ENCODE data around the gene FGGY.

The FGGY gene

GRCh38 chr1:59354709-59355337 is 57.9 kb downstream of the FGGY start:
- H3K27ac ChIP-seq: no peak overlapping the region
- no peaks in the 10 kb centered on the region for H3K9me3 ChIP-seq (ENCODE audit: low read depth, low read length)
- no peak overlapping the region for H3K4me3 ChIP-seq
- no peak overlapping the region for H3K9ac ChIP-seq (ENCODE audit: insufficient read length)
- TF ChIP-seq FOXP2 (optimal IDR thresholded peaks at IDR 0.05; ENCODE audit: control extremely low read depth, extremely low read length, insufficient read depth) (no peak), EZH2 (IDR thresholded peaks at IDR 0.05) (no peak), POLR2AphosphoS5 (IDR thresholded peaks at IDR 0.05; ENCODE audit: borderline replicate concordance, low read depth, low read length) (no peak)
- H3K36me3 ChIP-seq (ENCODE audit: insufficient read depth, low read length): no peaks in the 10 kb centered on the region
- no peak for DNase-seq (ENCODE audit: low read depth, low spot score)

- Histone ChIP-seq H3K9me3 (ENCODE audit: low read depth, low read length) (no peaks in the 10 kb centered on the region), H3K4me3 (no peak overlapping the region), H3K36me3 (ENCODE audit: insufficient read depth, low read length) (no peaks in the 10 kb centered on the region), H3K27ac (no peak overlapping the region), H3K9ac (ENCODE audit: insufficient read length) (no peak overlapping the region)
- TF ChIP-seq POLR2AphosphoS5 (IDR thresholded peaks at IDR 0.05; ENCODE audit: borderline replicate concordance, low read depth, low read length): no peak
- TF ChIP-seq EZH2 (IDR thresholded peaks at IDR 0.05): no peak
- no peak for TF ChIP-seq FOXP2 (optimal IDR thresholded peaks at IDR 0.05; ENCODE audit: control extremely low read depth, extremely low read length, insufficient read depth)
- DNase-seq (ENCODE audit: low read depth, low spot score): no peak
Observed at GRCh38 chr1:59355361-59355760, 58.5 kb downstream of the FGGY start.

GRCh38 chr1:59356627-59357026 is 59.7 kb downstream of the FGGY start:
- Histone ChIP-seq H3K9me3 (ENCODE audit: low read depth, low read length) (no peaks in the 10 kb centered on the region), H3K36me3 (ENCODE audit: insufficient read depth, low read length) (no peaks in the 10 kb centered on the region), H3K4me3 (no peak overlapping the region), H3K9ac (ENCODE audit: insufficient read length) (no peak overlapping the region), H3K27ac (no peak overlapping the region)
- TF ChIP-seq EZH2 (IDR thresholded peaks at IDR 0.05) (no peak), POLR2AphosphoS5 (IDR thresholded peaks at IDR 0.05; ENCODE audit: borderline replicate concordance, low read depth, low read length) (no peak)
- no peak for DNase-seq (ENCODE audit: low read depth, low spot score)

DNA sequence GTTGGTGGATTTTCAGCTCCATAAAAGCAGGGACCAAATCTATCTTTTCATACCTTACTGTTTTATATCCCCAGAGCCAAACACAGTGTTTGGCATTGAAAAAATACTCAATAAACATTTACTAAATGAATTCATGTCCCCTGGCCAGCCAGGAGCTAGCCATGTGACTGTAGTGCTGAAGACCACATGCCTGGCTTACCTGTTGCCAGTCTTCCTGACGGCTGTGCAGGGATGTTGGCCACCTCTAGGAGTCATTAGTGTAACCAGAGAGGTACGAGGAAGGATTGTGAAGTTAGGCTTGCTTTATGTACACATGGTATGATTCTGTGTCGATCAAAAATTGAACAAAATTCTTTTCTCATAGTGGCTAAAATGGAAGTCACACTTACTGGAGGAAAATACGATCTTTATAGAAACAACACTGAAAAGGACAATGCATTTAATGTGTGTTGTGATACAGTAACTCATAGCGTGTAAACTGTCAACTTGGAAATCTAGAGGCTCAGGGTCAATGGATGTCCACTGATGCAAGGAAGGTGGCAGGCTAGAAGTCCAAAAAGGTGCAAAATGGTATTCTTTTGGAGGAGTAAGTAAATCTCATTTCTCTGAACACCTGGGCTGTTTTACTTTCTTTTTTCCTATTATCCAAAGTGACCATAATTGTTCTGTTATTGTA is 60.9 kb downstream of the FGGY start:
- H3K27ac ChIP-seq: no peak overlapping the region
- H3K9ac ChIP-seq (ENCODE audit: insufficient read length): no peak overlapping the region
- no peaks in the 10 kb centered on the region for H3K36me3 ChIP-seq (ENCODE audit: insufficient read depth, low read length)
- no peak for DNase-seq (ENCODE audit: low read depth, low spot score)
- no peaks in the 10 kb centered on the region for H3K9me3 ChIP-seq (ENCODE audit: low read depth, low read length)
- H3K4me3 ChIP-seq: no peak overlapping the region
- TF ChIP-seq FOXP2 (optimal IDR thresholded peaks at IDR 0.05; ENCODE audit: control extremely low read depth, extremely low read length, insufficient read depth) (no peak), POLR2AphosphoS5 (IDR thresholded peaks at IDR 0.05; ENCODE audit: borderline replicate concordance, low read depth, low read length) (no peak), EZH2 (IDR thresholded peaks at IDR 0.05) (no peak)

GRCh38 chr1:59359325-59359724 is 62.4 kb downstream of the FGGY start:
- Histone ChIP-seq H3K36me3 (ENCODE audit: insufficient read depth, low read length) (no peaks in the 10 kb centered on the region), H3K9ac (ENCODE audit: insufficient read length) (no peak overlapping the region), H3K27ac (no peak overlapping the region), H3K4me3 (no peak overlapping the region), H3K9me3 (ENCODE audit: low read depth, low read length) (no peaks in the 10 kb centered on the region)
- no peak for TF ChIP-seq FOXP2 (optimal IDR thresholded peaks at IDR 0.05; ENCODE audit: control extremely low read depth, extremely low read length, insufficient read depth)
- no peak for DNase-seq (ENCODE audit: low read depth, low spot score)

DNA sequence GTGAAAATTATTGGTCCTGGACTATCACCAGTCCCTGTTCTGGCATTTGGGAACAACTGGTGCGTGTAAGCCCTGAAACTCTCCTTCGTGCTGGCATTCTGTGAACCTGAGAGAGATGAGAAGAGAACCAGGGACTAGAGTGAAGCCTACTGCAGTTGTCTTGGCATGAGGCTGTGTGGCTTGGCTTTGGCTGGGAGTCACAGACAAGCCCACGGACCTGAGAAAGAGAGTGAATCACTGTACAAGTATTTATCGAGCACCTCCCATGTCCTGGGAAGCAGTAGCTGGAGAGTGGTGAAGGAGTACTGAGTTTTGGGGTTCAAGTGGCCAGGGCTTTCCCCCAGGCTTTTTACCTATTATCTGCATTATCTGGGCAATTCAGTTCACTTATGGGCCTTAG is 63.3 kb downstream of the FGGY start:
- no peak for TF ChIP-seq EZH2 (IDR thresholded peaks at IDR 0.05)
- TF ChIP-seq POLR2AphosphoS5 (IDR thresholded peaks at IDR 0.05; ENCODE audit: borderline replicate concordance, low read depth, low read length): no peak
- no peak for TF ChIP-seq FOXP2 (optimal IDR thresholded peaks at IDR 0.05; ENCODE audit: control extremely low read depth, extremely low read length, insufficient read depth)
- no peak for DNase-seq (ENCODE audit: low read depth, low spot score)
- Histone ChIP-seq H3K36me3 (ENCODE audit: insufficient read depth, low read length) (no peaks in the 10 kb centered on the region), H3K4me3 (no peak overlapping the region), H3K9ac (ENCODE audit: insufficient read length) (no peak overlapping the region), H3K9me3 (ENCODE audit: low read depth, low read length) (no peaks in the 10 kb centered on the region), H3K27ac (no peak overlapping the region)

DNA sequence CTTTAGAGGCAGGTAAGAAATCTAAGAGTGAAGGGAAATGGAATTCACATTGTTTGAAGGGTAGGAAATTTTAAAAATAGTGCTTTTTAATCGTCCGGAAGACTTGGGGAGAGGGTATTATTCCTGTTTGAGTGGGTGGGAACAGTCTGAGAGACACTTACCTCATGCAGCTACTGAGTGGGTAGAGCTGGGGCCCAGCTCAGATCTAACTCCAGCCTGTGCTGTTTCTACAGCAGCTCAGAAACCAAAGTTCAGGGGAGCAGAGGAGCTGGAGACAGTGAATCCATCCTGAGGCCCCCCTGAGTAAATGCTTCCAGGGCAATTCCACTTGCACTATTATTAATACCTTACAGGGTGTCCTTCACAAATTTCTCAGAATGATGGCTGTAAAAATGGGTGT is 63.8 kb downstream of the FGGY start:
- TF ChIP-seq POLR2AphosphoS5 (IDR thresholded peaks at IDR 0.05; ENCODE audit: borderline replicate concordance, low read depth, low read length): no peak
- no peak for TF ChIP-seq FOXP2 (optimal IDR thresholded peaks at IDR 0.05; ENCODE audit: control extremely low read depth, extremely low read length, insufficient read depth)
- TF ChIP-seq EZH2 (IDR thresholded peaks at IDR 0.05): no peak
- no peak for DNase-seq (ENCODE audit: low read depth, low spot score)

GRCh38 chr1:59361766-59362165 is 64.9 kb downstream of the FGGY start:
- no peaks in the 10 kb centered on the region for H3K36me3 ChIP-seq (ENCODE audit: insufficient read depth, low read length)
- no peak for TF ChIP-seq FOXP2 (optimal IDR thresholded peaks at IDR 0.05; ENCODE audit: control extremely low read depth, extremely low read length, insufficient read depth)
- TF ChIP-seq POLR2AphosphoS5 (IDR thresholded peaks at IDR 0.05; ENCODE audit: borderline replicate concordance, low read depth, low read length): no peak
- TF ChIP-seq EZH2 (IDR thresholded peaks at IDR 0.05): no peak
- H3K9ac ChIP-seq (ENCODE audit: insufficient read length): no peak overlapping the region
- no peak overlapping the region for H3K4me3 ChIP-seq
- DNase-seq (ENCODE audit: low read depth, low spot score): no peak
- H3K27ac ChIP-seq: no peak overlapping the region
- no peaks in the 10 kb centered on the region for H3K9me3 ChIP-seq (ENCODE audit: low read depth, low read length)

More for the DNA sequence above, 63.8 kb downstream of the FGGY start:
- Histone ChIP-seq H3K27ac (no peak overlapping the region), H3K9ac (ENCODE audit: insufficient read length) (no peak overlapping the region), H3K36me3 (ENCODE audit: insufficient read depth, low read length) (no peaks in the 10 kb centered on the region), H3K4me3 (no peak overlapping the region), H3K9me3 (ENCODE audit: low read depth, low read length) (no peaks in the 10 kb centered on the region)

DNA sequence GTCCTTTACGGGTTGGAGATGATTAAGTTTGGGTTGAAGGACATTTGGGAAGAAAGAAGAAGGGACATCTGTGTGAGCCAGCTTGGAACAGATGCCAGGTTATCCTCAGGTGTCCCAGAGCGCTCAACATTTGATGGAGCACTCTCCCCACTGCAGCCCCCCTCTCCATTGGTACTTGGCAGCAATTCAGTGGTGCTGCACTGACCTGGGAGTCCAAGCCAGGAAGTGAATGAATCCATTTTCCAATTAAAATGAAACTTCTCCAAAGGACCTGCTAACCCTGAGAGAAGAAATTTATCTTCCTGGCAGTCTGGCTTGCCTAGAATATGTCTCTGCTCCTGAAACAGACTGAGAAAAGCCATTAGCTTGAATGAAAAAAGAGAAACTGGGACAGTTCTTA is 67.1 kb downstream of the FGGY start:
- DNase-seq (ENCODE audit: low read depth, low spot score): no peak
- no peak for TF ChIP-seq EZH2 (IDR thresholded peaks at IDR 0.05)
- no peak for TF ChIP-seq FOXP2 (optimal IDR thresholded peaks at IDR 0.05; ENCODE audit: control extremely low read depth, extremely low read length, insufficient read depth)
- no peak for TF ChIP-seq POLR2AphosphoS5 (IDR thresholded peaks at IDR 0.05; ENCODE audit: borderline replicate concordance, low read depth, low read length)
- no peaks in the 10 kb centered on the region for H3K36me3 ChIP-seq (ENCODE audit: insufficient read depth, low read length)

More for the DNA sequence above, 67.1 kb downstream of the FGGY start:
- H3K9me3 ChIP-seq (ENCODE audit: low read depth, low read length): no peaks in the 10 kb centered on the region
- H3K9ac ChIP-seq (ENCODE audit: insufficient read length): no peak overlapping the region
- no peak overlapping the region for H3K27ac ChIP-seq
- no peak overlapping the region for H3K4me3 ChIP-seq
